ENCODE data around the gene RTRAF.

RTRAF gene

GRCh38 chr14:52020866-52021717 is 31.7 kb downstream of the RTRAF start:
- DNase-seq (ENCODE audit: low read depth in 2 of 2) = no peak

GRCh38 chr14:52021957-52022600 is 32.7 kb downstream of the RTRAF start:
- no peak for DNase-seq (ENCODE audit: low read depth in 2 of 2)

GRCh38 chr14:52023518-52023917 is 34.2 kb downstream of the RTRAF start:
- DNase-seq (ENCODE audit: low read depth in 2 of 2) = no peak

- DNase-seq (ENCODE audit: low read depth in 2 of 2) = no peak
Measured at GRCh38 chr14:52025310-52025709, 36.0 kb downstream of the RTRAF start.

- no peak for DNase-seq (ENCODE audit: low read depth in 2 of 2)
Measured at GRCh38 chr14:52026017-52026660, 36.8 kb downstream of the RTRAF start.

GRCh38 chr14:52026901-52027300 is 37.6 kb downstream of the RTRAF start:
- DNase-seq (ENCODE audit: low read depth in 2 of 2) = no peak

GRCh38 chr14:52029881-52030280 is 40.5 kb downstream of the RTRAF start:
- no peak for DNase-seq (ENCODE audit: low read depth in 2 of 2)

- no peak for DNase-seq (ENCODE audit: low read depth in 2 of 2)
Measured at GRCh38 chr14:52031781-52032180, 42.4 kb downstream of the RTRAF start.

GRCh38 chr14:52032204-52032801 is 43.0 kb downstream of the RTRAF start:
- DNase-seq (ENCODE audit: low read depth in 2 of 2) = no peak

GRCh38 chr14:52033101-52033642 is 43.8 kb downstream of the RTRAF start:
- DNase-seq (ENCODE audit: low read depth in 2 of 2) = no peak

GRCh38 chr14:52039124-52039815 is 49.9 kb downstream of the RTRAF start:
- DNase-seq (ENCODE audit: low read depth in 2 of 2) = no peak

- no peak for DNase-seq (ENCODE audit: low read depth in 2 of 2)
Measured at GRCh38 chr14:52040598-52040997, 51.3 kb downstream of the RTRAF start.

- no peak for DNase-seq (ENCODE audit: low read depth in 2 of 2)
Measured at GRCh38 chr14:52042371-52043289, 53.3 kb downstream of the RTRAF start.

- peak; percentile 27 to 34 for DNase-seq (ENCODE audit: low read depth in 2 of 2)
Measured at GRCh38 chr14:52043690-52044089, 54.3 kb downstream of the RTRAF start.

- no peak for DNase-seq (ENCODE audit: low read depth in 2 of 2)
Measured at GRCh38 chr14:52044791-52045522, 55.6 kb downstream of the RTRAF start.

GRCh38 chr14:52046376-52046917 is 57.1 kb downstream of the RTRAF start:
- no peak for DNase-seq (ENCODE audit: low read depth in 2 of 2)

- DNase-seq (ENCODE audit: low read depth in 2 of 2) = no peak
Measured at GRCh38 chr14:52048116-52048515, 58.8 kb downstream of the RTRAF start.

GRCh38 chr14:52048641-52049204 is 59.4 kb downstream of the RTRAF start:
- DNase-seq (ENCODE audit: low read depth in 2 of 2) = no peak

- DNase-seq (ENCODE audit: low read depth in 2 of 2) = no peak
Measured at GRCh38 chr14:52049271-52049670, 59.9 kb downstream of the RTRAF start.
